HG03097 (cell line): ENCODE data around the gene PLD5.
"Not testable (repeated sequence)": the region's sequence is repeated elsewhere in the genome, so short reads cannot be mapped to it uniquely, and the experiment has no call there.

Source experiments
- ATAC-seq: cut with Tn5 transposase; IDR thresholded peaks from one replicate; pipeline ENCODE4 v1.9.1; 2021; ENCODE audit not compliant: unreplicated experiment, low FRiP score

Gene PLD5

DNA sequence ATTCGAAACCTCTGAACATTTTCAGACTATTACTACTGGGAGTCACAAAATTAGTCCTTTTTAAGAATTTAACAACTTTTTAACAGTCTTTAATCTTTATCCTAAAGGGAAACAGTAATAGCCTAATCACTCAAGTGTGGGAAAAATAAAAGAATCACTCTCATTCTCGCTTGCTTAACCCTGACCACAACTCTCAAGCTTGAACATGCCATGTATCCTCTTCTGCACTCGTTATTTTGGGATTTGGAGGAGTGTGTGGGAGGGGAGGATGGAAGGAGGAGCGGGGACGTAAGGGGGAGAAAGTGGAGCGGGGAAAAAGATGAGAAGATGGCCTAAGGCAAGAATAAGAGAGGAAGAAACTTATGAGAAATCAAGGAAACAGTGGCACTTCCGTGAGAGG lies 215.8 kb downstream of the PLD5 start:
- ATAC-seq: not testable (repeated sequence)

DNA sequence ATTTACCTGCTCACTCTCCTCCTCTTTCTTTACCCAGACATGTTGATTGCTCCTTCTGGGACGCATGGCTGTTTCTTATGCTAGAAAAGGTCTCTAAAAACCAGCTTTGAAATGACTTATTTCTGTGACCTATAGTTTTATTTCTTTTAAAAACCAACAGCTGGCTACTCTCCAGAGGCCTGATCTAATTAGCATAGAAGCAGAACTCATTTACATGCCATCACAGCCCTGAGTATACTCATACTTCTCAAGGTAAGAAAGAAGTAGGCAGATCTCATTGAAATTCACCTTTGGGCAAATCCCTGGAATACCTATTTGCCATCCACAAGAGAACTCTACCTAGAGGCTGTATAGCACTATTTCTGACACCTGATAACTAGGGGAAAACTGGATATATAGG lies 230.7 kb downstream of the PLD5 start:
- ATAC-seq: not testable (repeated sequence)

DNA sequence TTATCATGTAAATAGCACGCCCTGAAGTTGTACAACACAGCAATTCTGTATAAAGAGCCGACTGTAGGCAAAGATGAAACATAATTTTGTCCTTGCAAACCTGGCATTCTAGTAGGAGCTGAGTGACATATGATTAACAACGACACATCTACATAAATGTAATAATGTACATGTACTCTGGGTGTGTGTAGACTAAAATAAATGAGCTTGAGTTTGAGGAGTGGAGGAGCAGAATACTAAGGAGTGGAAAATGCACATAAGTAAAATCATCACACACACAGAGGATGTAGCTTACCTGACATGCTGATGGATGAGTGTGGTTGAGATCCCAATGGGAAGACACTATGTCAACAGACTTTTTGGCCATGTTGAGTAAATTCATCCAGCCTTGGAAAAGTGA lies 236.4 kb downstream of the PLD5 start:
- ATAC-seq: not testable (repeated sequence)

DNA sequence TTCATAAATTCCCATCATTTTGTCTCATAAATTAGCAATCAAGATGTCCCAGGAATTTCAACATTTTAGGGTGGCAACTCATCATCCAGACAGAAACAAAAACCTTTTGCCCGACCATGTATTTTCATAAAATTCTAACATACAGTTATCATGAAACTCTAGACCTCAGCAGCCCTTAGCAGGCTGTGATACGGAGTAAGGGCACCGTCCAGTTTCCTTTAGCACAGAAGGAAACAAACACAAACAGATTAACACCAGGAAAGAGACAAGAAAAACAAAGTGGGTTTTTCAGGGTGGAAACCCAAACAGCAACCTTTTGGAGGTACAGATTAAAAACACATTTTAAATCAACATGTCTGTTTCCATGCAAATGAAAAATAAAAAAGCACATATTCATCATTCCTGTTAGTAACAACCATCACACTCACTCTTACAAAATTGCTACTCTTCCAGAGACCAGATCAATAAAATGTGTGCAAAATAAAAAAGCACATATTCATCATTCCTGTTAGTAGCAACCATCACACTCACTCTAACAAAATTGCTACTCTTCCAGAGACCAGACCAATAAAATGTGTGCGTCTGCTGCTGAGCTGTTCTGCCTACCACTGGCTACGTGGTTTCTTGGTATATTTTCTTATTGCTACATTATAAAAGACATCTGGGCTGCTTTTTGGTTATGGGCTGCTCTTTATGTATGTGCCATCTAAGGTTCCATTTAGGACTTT lies 241.6 kb downstream of the PLD5 start:
- ATAC-seq: not testable (repeated sequence)

DNA sequence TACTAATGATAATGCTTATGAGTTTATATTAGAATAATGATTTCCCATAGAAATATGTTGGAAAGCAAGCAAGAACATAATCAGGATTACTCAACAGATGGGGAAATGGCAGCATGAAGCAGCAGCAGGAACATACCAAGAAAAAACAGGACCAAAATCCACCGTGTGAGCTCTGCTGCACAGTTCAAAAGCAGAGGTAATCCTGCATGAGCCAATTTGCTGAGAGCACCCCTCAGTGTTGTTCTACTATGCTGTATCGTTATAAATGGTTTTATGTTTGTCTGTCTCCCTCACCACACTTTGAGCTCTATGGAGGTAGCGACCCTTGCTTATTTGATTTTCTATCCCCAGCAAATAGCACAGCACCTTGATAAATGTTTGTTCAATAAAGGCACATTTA lies 246.1 kb downstream of the PLD5 start:
- ATAC-seq: not testable (repeated sequence)

DNA sequence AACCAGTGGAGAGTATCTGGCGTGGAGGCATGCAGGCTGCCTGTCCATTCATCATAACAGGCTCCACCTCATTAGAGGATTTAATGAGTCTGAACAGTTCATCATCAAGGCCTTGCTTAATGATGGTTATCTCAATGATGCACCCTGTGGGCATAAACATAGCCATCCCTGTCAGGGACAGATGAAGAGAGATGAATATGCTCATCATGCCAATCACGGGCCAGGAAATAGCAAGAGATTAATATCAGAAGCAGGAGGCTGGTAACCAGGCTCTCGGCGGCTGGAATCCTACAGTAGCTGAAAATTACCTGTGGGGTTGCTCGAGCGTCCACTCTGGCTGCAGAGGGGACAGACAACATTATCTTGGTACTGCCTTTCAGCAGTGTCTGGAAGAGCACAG lies 247.7 kb downstream of the PLD5 start:
- not testable (repeated sequence) for ATAC-seq

DNA sequence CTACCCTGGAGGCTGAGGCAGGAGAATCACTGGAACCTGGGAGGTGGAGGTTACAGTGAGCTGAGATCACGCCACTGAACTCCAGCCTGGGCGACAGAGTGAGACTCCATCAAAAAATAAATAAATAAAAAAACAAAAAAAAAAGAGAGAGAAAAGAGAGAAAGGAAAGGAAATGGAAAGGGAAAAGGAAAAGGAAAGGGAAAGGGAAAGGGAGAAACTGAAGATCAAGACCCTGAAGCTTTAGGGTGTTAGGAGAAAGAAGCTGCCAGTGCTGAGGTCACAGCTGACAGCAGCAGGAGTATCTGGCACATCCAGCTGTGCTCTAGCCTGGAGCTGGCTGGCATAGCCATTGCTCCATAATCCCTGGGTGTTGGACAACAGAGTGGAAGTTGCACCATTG lies 257.5 kb downstream of the PLD5 start:
- not testable (repeated sequence) for ATAC-seq

DNA sequence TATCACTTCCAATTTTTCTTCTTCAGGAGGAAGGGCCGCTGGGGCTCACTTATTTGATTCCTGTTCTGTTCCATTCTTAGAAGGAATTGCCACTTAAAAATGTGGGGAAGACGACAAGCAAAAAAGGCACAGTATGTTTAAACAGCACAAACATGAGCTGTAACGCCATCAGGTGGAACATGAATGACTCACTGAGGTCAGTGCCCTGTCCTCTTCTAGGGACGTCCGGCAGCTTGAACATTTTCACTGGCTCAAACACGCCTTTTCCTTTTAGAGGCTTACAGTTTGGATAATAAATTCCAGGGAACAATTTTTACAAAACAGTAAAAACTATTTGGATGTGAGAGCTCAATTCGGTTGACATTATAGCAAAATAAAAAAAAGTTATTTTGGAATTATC lies 260.1 kb downstream of the PLD5 start:
- not testable (repeated sequence) for ATAC-seq

DNA sequence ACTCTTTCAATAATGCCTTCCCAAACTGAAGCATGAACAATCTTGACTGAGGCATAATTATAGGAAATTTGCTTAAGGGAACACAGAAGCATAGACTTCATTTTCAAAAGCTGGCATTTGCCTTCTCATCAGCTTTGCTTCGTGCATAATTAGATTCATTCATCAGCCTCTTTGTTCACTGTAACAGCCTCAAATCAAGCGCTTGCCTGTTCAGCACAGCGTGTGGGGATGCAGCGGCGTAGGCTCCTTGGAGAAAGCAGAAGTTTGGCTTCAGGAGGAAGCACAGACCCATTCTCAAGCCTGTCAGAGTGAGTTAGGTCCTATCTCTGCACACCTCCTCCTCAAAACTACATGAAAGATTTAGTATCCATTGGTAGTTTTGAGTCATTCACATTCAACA lies 279.2 kb downstream of the PLD5 start:
- no peak for ATAC-seq

DNA sequence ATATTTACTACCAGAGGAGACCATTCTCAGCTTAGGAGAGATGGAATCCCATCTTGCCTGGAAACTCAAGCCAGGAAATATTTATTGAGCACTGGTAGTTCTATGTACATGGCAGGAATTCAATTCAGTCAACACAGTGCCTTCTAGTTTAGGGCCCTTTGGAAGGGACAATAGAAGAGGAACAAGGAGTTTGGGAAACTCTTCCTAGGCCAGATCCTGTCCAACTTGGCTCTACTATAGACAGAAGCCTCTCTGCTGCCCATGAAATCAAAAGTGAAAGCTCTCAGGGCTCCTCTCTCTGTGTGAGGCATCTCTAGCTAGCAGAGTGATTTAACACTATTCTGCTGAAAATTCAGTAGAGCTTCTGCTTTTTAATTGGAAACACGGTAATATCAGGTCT lies 281.0 kb downstream of the PLD5 start:
- peak; percentile 97 for ATAC-seq

DNA sequence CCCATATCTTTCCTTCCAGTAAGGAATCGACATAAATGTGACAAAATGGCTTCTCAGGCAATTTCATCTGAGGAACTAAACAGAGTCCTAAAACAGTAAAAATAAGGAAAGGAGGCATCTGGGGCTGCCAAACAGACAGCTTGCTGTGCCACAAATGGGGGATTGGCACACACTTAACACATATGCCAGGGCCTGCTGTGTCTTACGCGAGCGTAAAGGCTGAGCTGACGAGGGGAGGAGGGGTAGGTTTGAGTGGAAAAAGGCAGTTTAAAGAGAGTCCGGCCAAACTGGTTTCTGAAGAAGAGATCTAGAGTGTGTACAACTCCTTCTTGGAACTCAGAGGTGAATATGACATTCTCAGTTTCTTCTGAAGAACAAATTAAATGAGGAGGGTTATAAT lies 281.5 kb downstream of the PLD5 start:
- no peak for ATAC-seq

DNA sequence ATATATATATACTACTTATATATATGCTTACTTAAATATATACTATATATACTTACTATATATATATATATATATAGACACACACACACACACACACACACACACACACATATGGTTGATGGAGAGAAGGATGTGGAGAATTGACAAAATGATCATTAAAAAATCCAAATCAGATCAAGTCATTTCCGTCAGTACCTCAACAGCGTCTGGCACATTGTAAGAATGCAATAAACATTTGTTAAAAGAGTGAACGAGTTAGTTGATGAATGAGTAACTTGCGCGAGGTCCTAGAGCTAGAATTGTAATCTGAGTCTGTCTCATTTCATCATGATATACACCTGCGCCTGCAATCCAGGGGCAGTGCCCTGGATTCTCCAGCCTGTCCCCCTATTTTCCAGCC lies 282.6 kb downstream of the PLD5 start:
- no peak for ATAC-seq

DNA sequence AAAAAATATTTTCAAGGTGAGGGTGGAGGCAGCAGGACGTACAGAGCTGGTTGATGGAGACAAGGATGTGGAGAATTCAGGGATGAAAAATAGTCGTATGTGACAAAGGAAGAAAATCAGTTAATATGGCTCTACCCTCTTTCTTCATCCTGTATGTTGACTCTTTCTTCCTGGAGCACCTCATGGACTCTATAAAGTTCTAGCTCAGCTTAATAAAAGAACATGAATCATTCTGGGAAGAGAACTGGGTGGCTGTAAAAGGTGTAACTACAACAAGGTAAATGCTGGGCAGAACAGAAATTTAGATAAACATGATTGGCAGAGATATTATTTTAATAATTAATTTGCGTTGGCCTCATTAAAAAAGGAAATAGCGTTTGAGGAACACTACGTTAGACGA lies 283.8 kb downstream of the PLD5 start:
- ATAC-seq: no peak

DNA sequence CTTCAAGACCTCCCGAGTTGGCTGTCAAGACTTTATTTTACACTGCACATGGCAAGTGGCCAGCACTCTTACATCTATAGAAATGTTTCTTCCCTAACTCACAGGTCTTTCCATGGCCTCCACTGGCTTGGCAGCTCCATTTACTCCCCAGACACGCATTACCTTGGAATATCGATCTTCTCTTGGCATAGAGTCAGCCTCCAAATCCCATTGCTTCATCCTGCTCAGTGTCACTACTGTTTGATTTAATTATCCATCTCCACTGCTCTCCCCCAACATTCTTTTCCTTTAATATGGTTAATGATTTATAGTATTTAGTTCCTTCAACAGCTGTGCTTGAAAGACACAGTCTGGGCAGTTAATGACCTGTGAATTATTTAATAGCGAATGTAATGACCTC lies 284.4 kb downstream of the PLD5 start:
- ATAC-seq: no peak

DNA sequence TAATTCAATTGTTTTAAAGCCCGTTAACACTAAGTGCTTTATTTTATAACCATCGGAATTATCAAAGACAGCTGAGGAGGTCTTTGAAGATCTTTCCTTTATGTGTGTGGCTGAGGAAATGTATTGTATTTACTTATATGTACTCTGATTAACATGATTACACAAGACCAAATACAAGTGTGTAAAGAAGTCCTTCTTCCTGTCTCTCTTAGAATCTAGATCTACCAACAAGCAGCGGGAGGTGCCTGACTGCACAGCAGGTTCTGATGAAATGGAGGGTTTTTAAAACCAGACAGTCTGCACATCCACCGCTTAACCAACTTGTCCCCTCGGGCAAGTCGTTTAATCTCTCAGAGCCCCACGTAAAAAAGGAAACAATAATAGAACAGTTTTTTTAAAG lies 285.1 kb downstream of the PLD5 start:
- no peak for ATAC-seq

DNA sequence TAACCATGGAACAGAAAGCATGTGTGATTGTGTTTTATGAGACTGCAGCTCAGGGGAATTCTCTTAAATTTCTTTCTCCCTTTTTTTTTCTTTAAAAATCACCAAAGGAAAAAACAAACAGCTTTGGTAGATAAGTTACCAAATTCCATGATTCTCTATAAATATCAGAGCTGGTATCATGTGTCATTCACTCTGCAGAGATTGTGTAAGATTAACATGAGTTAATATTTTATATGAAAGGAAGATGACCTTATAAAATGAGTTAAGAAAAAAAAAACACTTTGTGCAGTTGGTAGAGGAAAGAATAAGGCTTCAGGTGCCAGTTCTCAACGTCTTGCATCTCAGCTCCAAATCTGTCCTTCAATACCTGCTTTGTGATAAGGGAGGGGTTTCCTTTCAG lies 287.4 kb downstream of the PLD5 start:
- ATAC-seq: no peak

DNA sequence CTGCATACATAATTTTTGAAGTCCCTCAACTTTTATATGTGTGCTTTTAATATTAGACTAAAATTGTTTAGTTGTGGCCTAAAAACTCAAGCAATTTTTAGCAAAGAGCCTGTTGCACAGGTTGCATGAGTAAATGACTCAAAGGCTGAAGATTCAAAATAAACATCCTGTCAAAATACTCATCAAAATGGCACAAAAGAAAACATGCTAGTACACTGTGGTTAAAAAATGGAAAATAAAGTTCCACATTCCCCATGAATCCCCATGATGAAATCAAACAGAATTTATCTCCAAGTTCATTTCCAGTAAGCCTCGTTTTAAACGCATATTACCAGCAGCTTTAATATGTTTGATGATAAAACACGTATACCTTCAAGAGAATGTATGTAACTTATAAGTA lies 295.5 kb downstream of the PLD5 start:
- no peak for ATAC-seq

DNA sequence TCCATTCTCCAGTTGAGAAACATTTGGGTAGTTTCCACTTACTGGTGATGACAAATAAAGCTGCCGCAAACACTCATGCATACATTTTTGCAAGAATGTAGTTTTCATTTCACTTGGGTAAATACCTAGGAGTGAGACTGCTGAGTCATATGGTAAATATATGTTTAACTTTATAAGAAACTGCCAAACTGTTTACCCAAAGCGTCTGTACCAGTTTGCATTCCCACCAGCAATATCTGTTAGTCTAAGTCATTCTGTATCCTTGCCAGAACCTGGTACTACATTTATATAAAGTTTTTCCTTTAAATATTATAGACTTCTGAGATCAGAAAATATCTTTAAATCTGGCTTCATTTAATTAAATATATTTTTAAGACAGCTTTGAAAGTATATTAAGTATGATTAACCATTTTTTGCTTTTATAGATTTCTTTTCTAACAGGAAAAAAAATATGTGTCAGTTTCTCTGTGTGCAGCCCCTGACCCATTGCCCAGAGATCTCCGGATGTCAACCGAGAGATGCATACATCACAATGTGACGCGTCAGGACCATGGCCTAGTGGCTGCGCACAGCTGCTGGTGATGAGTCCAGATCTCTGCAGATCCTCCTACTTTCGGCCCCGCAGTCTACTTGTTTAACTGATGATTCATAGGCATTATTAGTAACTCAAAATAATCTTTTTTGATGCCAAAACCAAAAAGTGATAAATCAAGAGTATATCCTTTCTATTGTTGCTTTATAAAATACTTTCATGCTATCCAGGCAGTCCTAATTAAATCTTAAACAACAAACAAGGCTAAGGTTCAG lies 298.5 kb downstream of the PLD5 start:
- ATAC-seq: no peak

DNA sequence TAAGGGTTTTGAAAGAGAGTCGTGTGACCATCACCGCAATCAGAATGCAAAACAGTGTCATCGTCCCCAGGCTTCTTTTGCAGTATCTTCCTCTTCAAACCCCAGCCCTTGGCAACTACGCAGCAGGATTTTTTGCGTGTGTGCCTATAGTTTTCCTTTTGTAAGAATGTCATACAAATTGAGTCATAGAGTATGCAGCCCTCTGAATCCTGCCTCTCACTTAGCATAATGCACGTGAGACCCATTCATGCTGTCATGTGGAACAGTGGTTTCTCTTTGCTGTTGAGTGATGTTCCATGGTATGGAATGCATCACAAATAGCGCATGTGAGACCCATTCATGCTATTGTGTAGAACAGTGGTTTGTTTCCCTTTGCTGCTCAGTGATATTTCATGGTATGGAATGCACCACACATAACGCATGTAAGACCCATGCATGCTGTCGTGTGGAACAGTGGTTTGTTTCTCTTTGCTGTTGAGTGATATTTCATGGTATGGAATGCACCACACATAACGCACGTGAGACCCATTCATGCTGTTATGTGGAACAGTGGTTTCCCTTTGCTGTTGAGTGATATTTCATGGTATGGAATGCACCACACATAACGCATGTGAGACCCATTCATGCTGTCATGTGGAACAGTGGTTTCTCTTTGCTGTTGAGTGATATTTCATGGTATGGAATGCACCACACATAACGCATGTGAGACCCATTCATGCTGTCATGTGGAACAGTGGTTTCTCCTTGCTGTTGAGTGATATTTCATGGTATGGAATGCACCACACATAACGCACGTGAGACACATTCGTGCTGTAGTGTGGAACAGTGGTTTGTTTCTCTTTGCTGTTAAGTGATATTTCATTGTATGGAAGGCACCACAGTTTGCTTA lies 299.4 kb downstream of the PLD5 start:
- ATAC-seq: not testable (repeated sequence)

DNA sequence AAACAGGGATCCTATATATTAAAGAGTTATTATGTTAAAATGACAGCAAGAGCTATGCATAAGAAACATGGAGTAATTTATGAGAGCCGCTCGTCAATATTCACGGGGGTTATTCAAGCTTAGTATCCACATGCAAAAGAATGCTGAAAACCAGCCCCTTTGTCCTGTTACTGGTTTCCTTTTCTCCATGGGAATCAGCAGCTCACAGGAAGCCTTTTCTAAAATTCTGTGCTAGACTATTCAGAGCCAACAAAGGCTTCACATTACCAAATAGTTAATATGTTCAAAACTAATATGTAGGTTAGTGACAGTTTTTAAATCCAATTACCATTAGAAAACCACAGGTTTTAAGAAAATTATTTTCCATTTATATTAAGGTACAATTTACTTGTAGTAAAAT lies 300.0 kb downstream of the PLD5 start:
- ATAC-seq: no peak

DNA sequence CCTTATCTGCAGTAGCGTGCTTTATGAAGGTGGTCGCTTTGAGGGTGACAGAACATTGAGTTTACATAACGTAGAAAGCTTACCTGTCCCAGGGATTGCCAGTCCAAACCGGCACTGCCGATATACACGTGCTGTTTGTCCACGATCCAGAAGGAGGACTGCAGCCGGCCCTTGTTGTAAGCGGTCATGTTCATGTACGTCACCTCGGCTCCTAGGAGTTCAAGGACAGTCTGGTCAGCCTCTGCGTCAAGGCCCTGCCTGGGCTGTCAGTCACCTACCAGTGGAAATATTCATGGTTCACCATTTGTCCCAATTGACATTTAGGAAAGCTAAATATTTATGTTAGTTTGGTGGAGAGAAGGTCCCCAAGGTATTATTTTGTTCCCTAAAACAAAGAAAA lies 304.6 kb downstream of the PLD5 start:
- ATAC-seq: no peak
